Transverse colon (tissue), 4 donors: ENCODE results near the gene SUSD6. TPM values are rescaled to one million over a fixed set of nuclear protein-coding genes. Genes with fewer than 3 reads are reported as not detected.

Source experiments
- DNase-seq: peaks from one replicate; pipeline ENCODE4 v3.0.0-alpha.2; 2019
- H3K27ac ChIP-seq, 4 donors: fragments of 200-600 bp; sonication (generic); 2 replicates each; pipeline ENCODE4 v1.5.1; 2016 to 2018; ENCODE audit warnings: inconsistent platforms in 4 of 4
- H3K27me3 ChIP-seq: fragments of 200-600 bp; sonication (generic); 2 replicates; pipeline ENCODE4 v1.5.1; 2017; ENCODE audit warnings: inconsistent platforms
- H3K36me3 ChIP-seq, 4 donors: fragments of 200-600 bp; sonication (generic); 2 replicates each; pipeline ENCODE4 v1.5.1; 2017 to 2019; ENCODE audit warnings: inconsistent platforms in 4 of 4
- H3K4me1 ChIP-seq, 4 donors: fragments of 200-600 bp; sonication (generic); 2 replicates each; pipeline ENCODE4 v1.5.1; 2017 to 2020; ENCODE audit warnings: inconsistent platforms in 4 of 4
- H3K4me3 ChIP-seq, 4 donors: fragments of 200-600 bp; sonication (generic); 1 replicate in 1 of 4; 2 replicates in 3 of 4; pipeline versions ENCODE4 v1.5.1 to v1.6.1; 2017 to 2019; ENCODE audit warnings: inconsistent platforms in 4 of 4
- H3K9me3 ChIP-seq, 2 donors: fragments of 200-600 bp; sonication (generic); 2 replicates each; pipeline ENCODE4 v1.5.1; 2017 to 2019; ENCODE audit warnings: inconsistent platforms in 2 of 2
- CTCF ChIP-seq, 5 experiments: fragments of 200-600 bp in 3 of 5; fragments of 450-650 bp in 2 of 5; sonication (generic) in 3 of 5; IDR thresholded peaks; 1 replicate in 2 of 5; 2 replicates in 3 of 5; pipeline ENCODE4 v1.5.1; 2016 to 2017; ENCODE audit warnings: antibody characterized with exemption in 5 of 5, inconsistent platforms in 3 of 5, mild to moderate bottlenecking in 2 of 5, moderate library complexity in 1 of 5
- EP300 ChIP-seq: sonication (generic); formaldehyde crosslinking; IDR thresholded peaks from one replicate; pipeline ENCODE4 v1.6.1; 2017; ENCODE audit warnings: antibody characterized with exemption, low read depth
- POLR2A ChIP-seq: fragments of 450-650 bp; IDR thresholded peaks from one replicate; pipeline ENCODE4 v1.6.1; 2016; ENCODE audit warnings: antibody characterized with exemption, mild to moderate bottlenecking, moderate library complexity
- POLR2AphosphoS5 ChIP-seq, 3 donors: sonication (generic); formaldehyde crosslinking; IDR thresholded peaks; one replicate each; pipeline ENCODE4 v1.6.1; 2016; ENCODE audit warnings: antibody characterized with exemption in 3 of 3
- WGBS, 2 donors: methylation state at CpG; one replicate each; pipeline ENCODE4 v1.1.5; 2018; ENCODE audit warnings: low coverage in 1 of 2; 5-methylcytosine and 5-hydroxymethylcytosine counted together
- in situ Hi-C, 4 donors: fragments of 200-750 bp; cut with MboI; loops; one replicate each; pipeline versions ENCODE4 v1.15.0 to v1.15.1; 2017; ENCODE audit warnings: low sequenced_read_pairs in 3 of 4, low pct_ligation_motif_present in 1 of 4, low pct_unique_long_range_greater_than_20kb in 1 of 4
- intact Hi-C: fragments of 100-400 bp; cut with DNase I; formaldehyde crosslinking; loops from one replicate; pipeline ENCODE4 v1.15.1; 2023; ENCODE audit warnings: low total_unique reads
- total RNA-seq, 4 donors: library from RNA; depleted of rRNA; stranded (reverse); fragments of >200 nt; gene quantifications; one replicate each; pipeline ENCODE4 v1.1.0, GENCODE V29; 2016

SUSD6 gene
- total RNA-seq, 4 donors from 2014 or later: 29.1 to 159 (median 95.0) TPM

- peaks cover 24 to 68% (median 59%) of the 10 kb centered on the region in 4 donors for H3K4me1 ChIP-seq
- intact Hi-C loops: no loop called here
Observed at GRCh38 chr14:69612014-69612782, 802 bp downstream of the SUSD6 start.

GRCh38 chr14:69612783-69613130, 1.4 kb downstream of the SUSD6 start:
- 0 to 7% methylated on average over 2 of the region's 2 CpGs for WGBS, 2 donors
- TF ChIP-seq POLR2A (no peak), CTCF (IDR thresholded peaks at IDR 0.05) (peak in 1 of 5 experiments; percentile 29), EP300 (no peak), POLR2AphosphoS5 (IDR thresholded peaks at IDR 0.05) (no peak)
- Histone ChIP-seq H3K9me3 (no peaks in the 10 kb centered on the region), H3K27me3 (no peaks in the 10 kb centered on the region), H3K36me3 (no peaks in the 10 kb centered on the region), H3K27ac (peak overlapping the region; percentile 97 to 99 (median 99)), H3K4me3 (peak overlapping the region; percentile 68 to 88 (median 80)), H3K4me1 (peaks cover 29 to 68% (median 62%) of the 10 kb centered on the region in 4 donors)
- in situ Hi-C loops: no loop called here
- intact Hi-C loops: no loop called here
- no peak for DNase-seq

More at GRCh38 chr14:69612014-69612782, 802 bp downstream of the SUSD6 start:
- DNase-seq: peak; percentile 50
- in situ Hi-C loops: no loop called here
- H3K27ac ChIP-seq: peak overlapping the region; percentile 97 to 99 (median 99)
- peak overlapping the region; percentile 68 to 88 (median 80) for H3K4me3 ChIP-seq
- peak in 1 of 3 donors; percentile 2 for TF ChIP-seq POLR2AphosphoS5 (IDR thresholded peaks at IDR 0.05)
- TF ChIP-seq EP300: no peak
- WGBS, 2 donors: 0% methylated on average over 2 to 44 of the region's 47 CpGs
- H3K27me3 ChIP-seq: no peaks in the 10 kb centered on the region
- H3K9me3 ChIP-seq: no peaks in the 10 kb centered on the region
- no peaks in the 10 kb centered on the region for H3K36me3 ChIP-seq

GRCh38 chr14:69613312-69614073, 2.1 kb downstream of the SUSD6 start:
- WGBS, 2 donors: 38 to 45% methylated on average over 1 to 4 of the region's 4 CpGs
- in situ Hi-C loops (no loop called here), intact Hi-C loops (no loop called here)
- H3K36me3 ChIP-seq: no peaks in the 10 kb centered on the region
- H3K9me3 ChIP-seq: no peaks in the 10 kb centered on the region
- H3K27ac ChIP-seq: peak overlapping the region; percentile 97 to 99 (median 99)
- H3K4me1 ChIP-seq: peaks cover 37 to 73% (median 65%) of the 10 kb centered on the region in 4 donors
- no peaks in the 10 kb centered on the region for H3K27me3 ChIP-seq
- H3K4me3 ChIP-seq: peak overlapping the region in 3 of 4 donors; percentile 79 to 88 (median 80)
- TF ChIP-seq POLR2A (no peak), EP300 (no peak), POLR2AphosphoS5 (IDR thresholded peaks at IDR 0.05) (no peak), CTCF (IDR thresholded peaks at IDR 0.05) (no peak)
- DNase-seq: no peak

GRCh38 chr14:69614592-69614991, 3.2 kb downstream of the SUSD6 start:
- Histone ChIP-seq H3K9me3 (no peaks in the 10 kb centered on the region), H3K36me3 (no peaks in the 10 kb centered on the region), H3K27me3 (no peaks in the 10 kb centered on the region), H3K27ac (peak overlapping the region; percentile 97 to 99 (median 99)), H3K4me1 (peaks cover 46 to 84% (median 74%) of the 10 kb centered on the region in 4 donors), H3K4me3 (peak overlapping the region in 1 of 4 donors; percentile 88)
- WGBS, 2 donors: 16 to 20% methylated on average over 1 to 2 of the region's 2 CpGs
- TF ChIP-seq EP300 (no peak), CTCF (IDR thresholded peaks at IDR 0.05) (no peak), POLR2A (no peak), POLR2AphosphoS5 (IDR thresholded peaks at IDR 0.05) (no peak)
- peak; percentile 47 for DNase-seq
- in situ Hi-C loops: no loop called here
- intact Hi-C loops: no loop called here
